AG09319 (cell line): ENCODE results near the gene SPTB.

Experiments
- DNase-seq: peaks from one replicate; pipeline ENCODE4 v3.0.0-alpha.2; 2010; ENCODE audit warnings: low read depth; ENCODE audit errors: extremely low read depth
- TF ChIP-seq, protein P1 (sequence below): IDR thresholded peaks from 2 replicates; pipeline ENCODE4 v1.5.1; 2011; ENCODE audit warnings: low read depth, mild to moderate bottlenecking, inconsistent platforms, low read length, moderate library complexity

Gene SPTB

DNA sequence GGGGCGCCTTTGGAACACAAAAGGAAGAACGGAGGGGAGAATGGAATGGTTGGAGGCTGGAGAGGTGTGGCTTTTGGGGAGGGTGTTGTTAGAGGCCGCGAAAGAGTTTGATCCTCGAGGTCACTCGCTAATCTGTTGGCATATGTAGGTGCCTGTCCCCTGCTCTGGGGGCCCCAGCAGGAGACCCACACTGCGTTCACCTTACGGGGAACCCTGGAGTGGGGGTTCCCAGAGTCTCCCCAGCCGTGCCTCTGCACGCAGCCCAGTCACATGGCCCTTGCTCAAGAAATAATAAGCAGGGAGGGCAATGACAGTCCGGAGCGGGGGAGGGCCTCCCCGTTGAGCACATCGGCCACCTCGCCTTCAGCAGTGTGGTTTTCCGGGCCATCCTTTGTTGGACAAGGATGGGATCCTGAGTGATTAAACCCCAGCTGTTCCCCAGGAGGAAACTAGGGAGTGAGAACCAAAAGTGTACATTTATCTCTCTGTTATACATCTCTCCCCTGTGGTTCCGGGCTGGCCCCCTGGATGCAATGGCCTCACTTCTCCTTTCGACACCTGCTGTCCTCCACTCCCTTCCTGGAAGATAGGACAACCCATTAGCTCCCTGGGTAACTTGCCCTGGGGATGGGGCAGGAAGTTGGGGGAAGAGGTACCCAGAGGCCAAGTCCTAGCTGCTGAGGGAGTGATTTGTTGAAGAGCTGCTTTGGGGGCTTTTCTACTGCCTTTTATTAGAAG is 174.2 kb downstream of the SPTB start:
- DNase-seq = no peak
- TF ChIP-seq, protein P1, sequence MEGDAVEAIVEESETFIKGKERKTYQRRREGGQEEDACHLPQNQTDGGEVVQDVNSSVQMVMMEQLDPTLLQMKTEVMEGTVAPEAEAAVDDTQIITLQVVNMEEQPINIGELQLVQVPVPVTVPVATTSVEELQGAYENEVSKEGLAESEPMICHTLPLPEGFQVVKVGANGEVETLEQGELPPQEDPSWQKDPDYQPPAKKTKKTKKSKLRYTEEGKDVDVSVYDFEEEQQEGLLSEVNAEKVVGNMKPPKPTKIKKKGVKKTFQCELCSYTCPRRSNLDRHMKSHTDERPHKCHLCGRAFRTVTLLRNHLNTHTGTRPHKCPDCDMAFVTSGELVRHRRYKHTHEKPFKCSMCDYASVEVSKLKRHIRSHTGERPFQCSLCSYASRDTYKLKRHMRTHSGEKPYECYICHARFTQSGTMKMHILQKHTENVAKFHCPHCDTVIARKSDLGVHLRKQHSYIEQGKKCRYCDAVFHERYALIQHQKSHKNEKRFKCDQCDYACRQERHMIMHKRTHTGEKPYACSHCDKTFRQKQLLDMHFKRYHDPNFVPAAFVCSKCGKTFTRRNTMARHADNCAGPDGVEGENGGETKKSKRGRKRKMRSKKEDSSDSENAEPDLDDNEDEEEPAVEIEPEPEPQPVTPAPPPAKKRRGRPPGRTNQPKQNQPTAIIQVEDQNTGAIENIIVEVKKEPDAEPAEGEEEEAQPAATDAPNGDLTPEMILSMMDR = no peak

DNA sequence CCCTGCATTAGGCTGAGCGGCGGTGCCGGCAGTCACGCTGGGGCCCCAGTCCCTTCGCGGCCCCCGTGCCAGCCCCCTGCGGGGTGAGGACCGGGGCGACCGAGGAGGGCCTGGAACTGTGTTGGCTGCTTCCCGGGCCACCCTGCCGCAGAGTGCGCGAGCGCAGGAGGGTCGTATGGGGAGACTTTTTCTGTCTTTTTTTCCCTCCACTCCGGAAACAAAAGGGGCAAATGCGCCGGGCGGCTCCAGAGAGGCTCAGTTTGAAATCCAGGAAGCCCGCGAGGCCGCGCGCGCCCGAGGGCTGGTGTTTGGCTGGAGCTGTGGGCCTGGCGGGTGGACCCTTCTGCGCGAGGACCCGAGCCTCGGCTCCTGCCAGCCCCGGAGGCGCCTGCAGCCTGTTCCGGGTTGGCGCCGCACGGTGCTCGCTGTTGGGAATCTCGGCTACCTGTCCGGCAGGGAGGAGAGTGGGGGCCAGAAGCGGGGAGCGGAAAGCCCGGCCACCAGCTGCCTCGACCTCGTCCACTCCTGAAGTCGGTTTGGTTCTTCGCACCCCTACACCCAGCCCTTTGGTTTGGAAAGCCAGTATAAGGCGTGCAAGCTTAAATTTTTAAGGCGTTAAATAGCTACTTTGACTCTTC is 174.8 kb downstream of the SPTB start:
- TF ChIP-seq, protein P1 = no peak

DNA sequence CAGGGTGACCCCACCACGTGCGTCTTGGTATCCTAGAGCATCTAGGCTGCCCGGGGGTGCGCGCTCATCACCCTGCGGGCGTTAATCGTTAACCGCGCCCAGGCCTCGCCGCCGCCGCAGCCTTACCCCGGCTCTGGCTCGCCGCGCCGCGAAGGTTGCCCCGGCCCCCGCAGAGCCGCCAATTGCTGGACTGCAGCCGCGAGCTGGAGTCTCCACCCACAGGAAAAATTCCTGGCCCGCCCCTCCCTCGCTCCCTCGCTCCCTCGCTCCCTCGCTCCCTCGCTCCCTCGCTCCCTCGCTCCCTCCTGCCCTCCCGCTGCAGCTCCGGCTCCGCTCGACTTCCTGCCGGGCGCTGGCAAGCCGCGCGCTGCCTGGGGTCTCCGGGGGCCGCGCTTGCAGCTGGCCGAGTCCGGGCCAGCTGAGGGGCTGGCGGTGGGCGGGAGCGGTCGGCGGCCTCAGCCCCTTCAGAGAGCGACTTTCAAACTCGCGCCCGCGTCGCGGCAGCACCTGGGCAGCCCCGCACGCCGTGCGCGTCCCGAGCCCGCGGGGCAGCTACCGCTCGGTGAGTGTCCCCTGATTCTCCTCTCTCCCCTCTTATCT is 175.5 kb downstream of the SPTB start, which contains the start of gene PLEKHG3:
Gene PLEKHG3, plus strand, starts transcription at position 282 of the 600 bp plus-strand sequence. CDS start 23,208 bp downstream, outside the sequence.
- DNase-seq = no peak
- TF ChIP-seq, protein P1 = no peak

More for the DNA sequence above, 174.8 kb downstream of the SPTB start:
- no peak for DNase-seq

DNA sequence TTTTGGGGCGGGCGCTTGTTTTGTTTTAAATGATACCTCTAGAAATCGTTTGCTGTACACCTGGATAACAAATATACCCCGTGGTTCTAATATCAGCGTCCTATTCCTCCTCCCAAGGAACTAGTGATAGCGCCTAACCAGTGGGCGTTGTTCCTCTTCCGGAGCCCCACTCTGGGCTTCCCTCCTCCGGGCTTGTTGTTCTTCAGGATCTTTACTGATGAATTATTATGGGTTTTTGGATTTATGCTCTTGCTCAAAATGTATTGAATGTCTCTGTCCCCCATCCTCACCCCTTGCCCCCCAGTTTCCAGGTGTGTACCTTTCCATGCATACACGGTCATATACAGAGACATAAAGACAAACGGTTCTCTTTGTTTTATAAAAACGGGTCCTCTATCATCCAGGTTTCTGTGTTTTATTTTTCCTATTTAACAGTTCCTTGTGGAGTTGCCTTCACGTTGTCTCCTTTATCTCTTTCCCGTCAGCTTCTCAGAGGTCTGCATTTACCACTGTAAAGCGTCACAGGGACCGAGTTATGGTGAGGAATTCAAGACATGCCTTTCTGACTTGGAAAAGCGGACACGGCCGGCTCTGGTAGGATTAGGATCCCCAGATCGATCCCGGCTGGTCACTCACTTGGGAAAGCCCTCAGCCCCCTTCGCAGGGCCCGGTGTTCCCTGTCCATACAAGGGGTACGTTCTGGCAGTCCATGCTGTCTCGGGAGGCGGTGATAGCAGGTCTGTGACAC is 176.1 kb downstream of the SPTB start:
- no peak for DNase-seq
- TF ChIP-seq, protein P1 = no peak

DNA sequence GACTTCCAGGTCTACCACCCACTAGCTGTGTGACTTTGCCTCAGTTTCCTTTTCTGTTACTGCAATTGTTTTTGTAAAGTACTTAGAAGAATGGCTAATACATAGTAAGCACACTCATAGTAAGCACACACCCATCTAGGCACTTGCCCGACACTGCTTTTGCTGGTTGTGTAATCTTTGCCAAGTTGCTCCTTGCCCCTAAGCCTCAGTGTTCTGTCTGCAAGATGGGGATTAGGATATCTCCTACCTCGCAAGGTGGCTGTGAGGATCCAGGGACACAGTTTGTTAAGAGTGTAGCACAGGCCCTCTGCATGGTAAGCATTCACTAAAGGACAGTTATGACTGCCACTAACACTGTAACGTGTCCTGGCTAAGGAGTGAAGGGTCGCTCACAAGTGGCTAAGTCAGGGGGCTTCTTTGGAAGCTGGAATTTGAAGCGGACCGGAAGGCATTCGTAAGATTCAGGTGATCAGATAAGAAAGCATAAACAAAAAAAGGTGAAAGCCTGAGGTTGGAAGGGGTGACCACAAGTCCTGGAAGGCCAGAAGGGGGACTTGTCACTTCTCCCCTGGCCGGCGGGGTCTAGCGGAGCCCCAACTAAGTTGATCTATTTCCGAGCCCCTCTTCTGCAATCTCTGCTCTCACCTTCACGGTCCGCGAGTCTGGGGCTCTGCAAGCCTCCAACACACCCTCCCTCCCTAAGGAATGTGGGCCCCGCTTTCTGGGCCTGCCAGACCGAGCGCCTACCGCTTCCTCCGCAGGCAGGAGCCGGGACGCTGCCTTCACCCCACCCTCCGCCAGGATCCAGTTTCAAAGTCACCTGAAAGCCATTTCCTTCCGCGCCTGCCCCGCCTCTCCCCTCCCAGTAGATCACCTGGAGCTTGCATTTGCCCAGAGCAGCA is 177.0 kb downstream of the SPTB start:
- TF ChIP-seq, protein P1 = no peak
- no peak for DNase-seq

DNA sequence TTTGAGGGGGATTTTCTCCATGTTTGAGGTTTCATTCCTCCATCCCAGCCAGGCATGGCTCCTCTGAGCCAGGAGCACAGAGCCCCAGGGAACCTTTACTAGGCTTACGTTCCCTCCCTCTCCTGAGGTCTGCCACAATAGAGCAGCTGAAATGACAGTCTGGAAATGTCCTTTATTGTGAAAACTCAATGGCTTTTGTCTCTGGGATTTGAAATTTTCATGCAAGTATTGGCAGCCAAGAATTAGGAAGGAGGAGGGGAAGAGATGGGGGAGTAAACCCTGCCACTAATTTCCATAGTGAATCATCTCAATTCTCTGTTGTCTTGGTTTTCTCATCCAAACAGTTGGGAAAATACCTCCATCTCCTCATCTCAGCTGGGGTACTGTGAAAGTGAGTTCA is 178.0 kb downstream of the SPTB start:
- no peak for DNase-seq
- TF ChIP-seq, protein P1 = no peak
